Neural progenitor cell (in vitro differentiated cells): Measurements from ENCODE around the gene HFM1. TPM values are rescaled to one million over a fixed set of nuclear protein-coding genes. Genes with fewer than 3 reads are reported as not detected.
"Not testable (repeated sequence)": the region's sequence is repeated elsewhere in the genome, so short reads cannot be mapped to it uniquely, and the experiment has no call there.

Experiments used
- DNase-seq: peaks from one replicate; pipeline ENCODE4 v3.0.0-alpha.2; 2016; ENCODE audit warnings: low spot score
- H2AFZ ChIP-seq: fragments of 200-600 bp; sonication (generic); replicated peaks from 2 replicates; pipeline ENCODE4 v1.6.1; 2016; ENCODE audit warnings: antibody characterized with exemption
- H3F3A ChIP-seq: fragments of 200-600 bp; sonication (generic); 2 replicates; pipeline ENCODE4 v1.6.1; 2016; ENCODE audit warnings: antibody characterized with exemption, low read depth
- H3K27ac ChIP-seq: fragments of 200-600 bp; sonication (generic); 2 replicates; pipeline ENCODE4 v1.5.1; 2016; ENCODE audit warnings: mild to moderate bottlenecking
- H3K27me3 ChIP-seq: fragments of 200-600 bp; sonication (generic); 2 replicates; pipeline ENCODE4 v1.6.1; 2016; ENCODE audit warnings: mild to moderate bottlenecking, moderate library complexity
- H3K36me3 ChIP-seq: fragments of 200-600 bp; sonication (generic); 2 replicates; pipeline ENCODE4 v1.5.1; 2016
- H3K4me1 ChIP-seq: fragments of 200-600 bp; sonication (generic); 2 replicates; pipeline ENCODE4 v1.6.1; 2016; ENCODE audit warnings: mixed run types
- H3K4me2 ChIP-seq: fragments of 200-600 bp; sonication (generic); 2 replicates; pipeline ENCODE4 v1.6.1; 2016
- H3K4me3 ChIP-seq: fragments of 200-600 bp; sonication (generic); 2 replicates; pipeline ENCODE4 v1.5.1; 2016
- H3K79me2 ChIP-seq: fragments of 200-600 bp; sonication (generic); 2 replicates; pipeline ENCODE4 v1.6.1; 2016; ENCODE audit warnings: low read depth
- H3K9ac ChIP-seq: fragments of 200-600 bp; sonication (generic); 2 replicates; pipeline ENCODE4 v1.6.1; 2016
- H3K9me3 ChIP-seq: fragments of 200-600 bp; sonication (generic); 2 replicates; pipeline ENCODE4 v1.5.1; 2016; ENCODE audit warnings: low read depth
- H4K20me1 ChIP-seq: fragments of 200-600 bp; sonication (generic); 2 replicates; pipeline ENCODE4 v1.6.1; 2016; ENCODE audit warnings: low read depth
- H3K27ac Mint-ChIP-seq: 3 replicates; pipeline ENCODE4 v1.8.0; 2021; ENCODE audit warnings: mixed read lengths
- H3K27me3 Mint-ChIP-seq: 2 replicates; pipeline ENCODE4 v1.8.0; 2022; ENCODE audit warnings: low read depth, mild to moderate bottlenecking, inconsistent platforms, moderate library complexity, mixed read lengths; ENCODE audit not compliant: insufficient read depth
- H3K36me3 Mint-ChIP-seq: 3 replicates; pipeline ENCODE4 v1.8.0; 2021; ENCODE audit warnings: mixed read lengths
- H3K4me1 Mint-ChIP-seq: 3 replicates; pipeline ENCODE4 v1.8.0; 2021; ENCODE audit warnings: mixed read lengths
- H3K4me3 Mint-ChIP-seq: 3 replicates; pipeline ENCODE4 v1.8.0; 2021; ENCODE audit warnings: mild to moderate bottlenecking, moderate library complexity, mixed read lengths
- H3K9me3 Mint-ChIP-seq: 3 replicates; pipeline ENCODE4 v1.8.0; 2020; ENCODE audit warnings: mixed read lengths
- CTCF ChIP-seq: fragments of 200-600 bp; sonication (generic); IDR thresholded peaks from 2 replicates; pipeline ENCODE4 v1.5.1; 2017; ENCODE audit warnings: antibody characterized with exemption, mild to moderate bottlenecking
- EZH2 ChIP-seq: fragments of 200-600 bp; sonication (generic); IDR thresholded peaks from 2 replicates; pipeline ENCODE4 v1.6.1; 2017; ENCODE audit warnings: antibody characterized with exemption, mild to moderate bottlenecking, moderate library complexity
- EZH2phosphoT487 ChIP-seq: fragments of 200-600 bp; sonication (generic); IDR thresholded peaks from 2 replicates; pipeline ENCODE4 v1.6.1; 2017; ENCODE audit warnings: antibody characterized with exemption
- total RNA-seq: library from RNA; depleted of rRNA; stranded (reverse); fragments of >200 nt; gene quantifications from 2 replicates; pipeline ENCODE4 v1.2.3, GENCODE V29; 2015; ENCODE audit warnings: low replicate concordance

Gene HFM1
- total RNA-seq, 1 donor from 2014 or later = 36.3 TPM

- H3K79me2 ChIP-seq = no peaks in the 10 kb centered on the region
- H3K4me3 ChIP-seq = no peak overlapping the region
- no peaks in the 10 kb centered on the region for H4K20me1 ChIP-seq
- no peaks in the 10 kb centered on the region for H3K36me3 ChIP-seq
- H2AFZ ChIP-seq = no peak overlapping the region
- no peak for TF ChIP-seq EZH2phosphoT487
- TF ChIP-seq EZH2 = no peak
- no peak for TF ChIP-seq CTCF
- DNase-seq = no peak
- no peak overlapping the region for H3K27ac ChIP-seq
- Mint-ChIP-seq H3K27me3 (no peaks in the 10 kb centered on the region), H3K36me3 (peaks cover 4% of the 10 kb centered on the region), H3K27ac (no peak overlapping the region), H3K4me1 (no peaks in the 10 kb centered on the region), H3K9me3 (no peaks in the 10 kb centered on the region), H3K4me3 (no peak overlapping the region)
- no peak overlapping the region for H3K9ac ChIP-seq
- H3K9me3 ChIP-seq = no peaks in the 10 kb centered on the region
- no peak overlapping the region for H3K4me2 ChIP-seq
- no peaks in the 10 kb centered on the region for H3K4me1 ChIP-seq
- H3K27me3 ChIP-seq = no peaks in the 10 kb centered on the region
- no peaks in the 10 kb centered on the region for H3F3A ChIP-seq
Observed at GRCh38 chr1:91381844-91382243, 22.8 kb downstream of the HFM1 start.

- peaks cover 15% of the 10 kb centered on the region for H3K4me1 ChIP-seq
- peaks cover 9% of the 10 kb centered on the region for H3K4me1 Mint-ChIP-seq
Observed at GRCh38 chr1:91374086-91374485, 30.6 kb downstream of the HFM1 start.

GRCh38 chr1:91372230-91372629 is 32.4 kb downstream of the HFM1 start:
- not testable (repeated sequence) for H2AFZ ChIP-seq, DNase-seq, H3K27me3 Mint-ChIP-seq, H3K27ac Mint-ChIP-seq, H3K4me3 ChIP-seq, H3K4me2 ChIP-seq, H3K4me3 Mint-ChIP-seq, H3K4me1 Mint-ChIP-seq, H3K9ac ChIP-seq, H3K79me2 ChIP-seq, H3K27ac ChIP-seq, H4K20me1 ChIP-seq, H3K36me3 ChIP-seq, H3F3A ChIP-seq, H3K27me3 ChIP-seq, H3K9me3 ChIP-seq
- H3K36me3 Mint-ChIP-seq = peaks cover 38% of the 10 kb centered on the region
- H3K4me1 ChIP-seq = peaks cover 15% of the 10 kb centered on the region
- H3K9me3 Mint-ChIP-seq = peaks cover 19% of the 10 kb centered on the region

More at GRCh38 chr1:91374086-91374485, 30.6 kb downstream of the HFM1 start:
- Mint-ChIP-seq H3K9me3 (peaks cover 7% of the 10 kb centered on the region), H3K27me3 (peaks cover 4% of the 10 kb centered on the region), H3K27ac (no peak overlapping the region), H3K4me3 (no peak overlapping the region), H3K36me3 (peaks cover 29% of the 10 kb centered on the region)
- Histone ChIP-seq H3K9ac (no peak overlapping the region), H4K20me1 (no peaks in the 10 kb centered on the region), H3K4me2 (peak overlapping the region; percentile 27), H2AFZ (no peak overlapping the region), H3K27me3 (no peaks in the 10 kb centered on the region), H3K79me2 (no peaks in the 10 kb centered on the region), H3K36me3 (peaks cover 5% of the 10 kb centered on the region), H3K9me3 (no peaks in the 10 kb centered on the region), H3F3A (no peaks in the 10 kb centered on the region), H3K4me3 (no peak overlapping the region), H3K27ac (peak overlapping the region; percentile 6)
- peak; percentile 40 for DNase-seq
- TF ChIP-seq EZH2phosphoT487 (no peak), EZH2 (no peak)

GRCh38 chr1:91349524-91349923 is 55.1 kb downstream of the HFM1 start:
- no peaks in the 10 kb centered on the region for H3K4me1 Mint-ChIP-seq
- DNase-seq = no peak
- H3K36me3 Mint-ChIP-seq = peaks cover 13% of the 10 kb centered on the region
- Histone ChIP-seq H3K36me3 (peaks cover 4% of the 10 kb centered on the region), H3K9me3 (no peaks in the 10 kb centered on the region), H2AFZ (no peak overlapping the region), H3K4me3 (no peak overlapping the region), H3K27ac (no peak overlapping the region), H3K4me1 (no peaks in the 10 kb centered on the region), H4K20me1 (no peaks in the 10 kb centered on the region), H3K4me2 (no peak overlapping the region), H3K9ac (no peak overlapping the region), H3K27me3 (no peaks in the 10 kb centered on the region), H3K79me2 (no peaks in the 10 kb centered on the region), H3F3A (no peaks in the 10 kb centered on the region)
- no peak overlapping the region for H3K4me3 Mint-ChIP-seq
- TF ChIP-seq EZH2phosphoT487 (no peak), EZH2 (no peak), CTCF (no peak)
- peaks cover 2% of the 10 kb centered on the region for H3K27me3 Mint-ChIP-seq
- H3K27ac Mint-ChIP-seq = no peak overlapping the region
- peaks cover 5% of the 10 kb centered on the region for H3K9me3 Mint-ChIP-seq
